Transverse colon (tissue), 4 donors: ENCODE data around the gene PI3. TPM values are rescaled to one million over a fixed set of nuclear protein-coding genes. Genes with fewer than 3 reads are reported as not detected.

Source experiments
- DNase-seq: peaks from one replicate; pipeline ENCODE4 v3.0.0-alpha.2; 2019
- H3K27ac ChIP-seq, 4 donors: fragments of 200-600 bp; sonication (generic); 2 replicates each; pipeline ENCODE4 v1.5.1; 2016 to 2018; ENCODE audit warnings: inconsistent platforms in 4 of 4
- H3K27me3 ChIP-seq: fragments of 200-600 bp; sonication (generic); 2 replicates; pipeline ENCODE4 v1.5.1; 2017; ENCODE audit warnings: inconsistent platforms
- H3K36me3 ChIP-seq, 4 donors: fragments of 200-600 bp; sonication (generic); 2 replicates each; pipeline ENCODE4 v1.5.1; 2017 to 2019; ENCODE audit warnings: inconsistent platforms in 4 of 4
- H3K4me1 ChIP-seq, 4 donors: fragments of 200-600 bp; sonication (generic); 2 replicates each; pipeline ENCODE4 v1.5.1; 2017 to 2020; ENCODE audit warnings: inconsistent platforms in 4 of 4
- H3K4me3 ChIP-seq, 4 donors: fragments of 200-600 bp; sonication (generic); 1 replicate in 1 of 4; 2 replicates in 3 of 4; pipeline versions ENCODE4 v1.5.1 to v1.6.1; 2017 to 2019; ENCODE audit warnings: inconsistent platforms in 4 of 4
- H3K9me3 ChIP-seq, 2 donors: fragments of 200-600 bp; sonication (generic); 2 replicates each; pipeline ENCODE4 v1.5.1; 2017 to 2019; ENCODE audit warnings: inconsistent platforms in 2 of 2
- CTCF ChIP-seq, 5 experiments: fragments of 200-600 bp in 3 of 5; fragments of 450-650 bp in 2 of 5; sonication (generic) in 3 of 5; IDR thresholded peaks; 1 replicate in 2 of 5; 2 replicates in 3 of 5; pipeline ENCODE4 v1.5.1; 2016 to 2017; ENCODE audit warnings: antibody characterized with exemption in 5 of 5, inconsistent platforms in 3 of 5, mild to moderate bottlenecking in 2 of 5, moderate library complexity in 1 of 5
- EP300 ChIP-seq: sonication (generic); formaldehyde crosslinking; IDR thresholded peaks from one replicate; pipeline ENCODE4 v1.6.1; 2017; ENCODE audit warnings: antibody characterized with exemption, low read depth
- POLR2A ChIP-seq: fragments of 450-650 bp; IDR thresholded peaks from one replicate; pipeline ENCODE4 v1.6.1; 2016; ENCODE audit warnings: antibody characterized with exemption, mild to moderate bottlenecking, moderate library complexity
- POLR2AphosphoS5 ChIP-seq, 3 donors: sonication (generic); formaldehyde crosslinking; IDR thresholded peaks; one replicate each; pipeline ENCODE4 v1.6.1; 2016; ENCODE audit warnings: antibody characterized with exemption in 3 of 3
- WGBS, 2 donors: methylation state at CpG; one replicate each; pipeline ENCODE4 v1.1.5; 2018; ENCODE audit warnings: low coverage in 1 of 2; 5-methylcytosine and 5-hydroxymethylcytosine counted together
- in situ Hi-C, 4 donors: fragments of 200-750 bp; cut with MboI; loops; one replicate each; pipeline versions ENCODE4 v1.15.0 to v1.15.1; 2017; ENCODE audit warnings: low sequenced_read_pairs in 3 of 4, low pct_ligation_motif_present in 1 of 4, low pct_unique_long_range_greater_than_20kb in 1 of 4
- intact Hi-C: fragments of 100-400 bp; cut with DNase I; formaldehyde crosslinking; loops from one replicate; pipeline ENCODE4 v1.15.1; 2023; ENCODE audit warnings: low total_unique reads
- total RNA-seq, 4 donors: library from RNA; depleted of rRNA; stranded (reverse); fragments of >200 nt; gene quantifications; one replicate each; pipeline ENCODE4 v1.1.0, GENCODE V29; 2016

PI3 gene
- total RNA-seq, 4 donors from 2014 or later, result 197 to 285 (median 250) TPM; not detected in 1

GRCh38 chr20:45189861-45190260, 15.2 kb downstream of the PI3 start:
- TF ChIP-seq CTCF (IDR thresholded peaks at IDR 0.05) (no peak), POLR2AphosphoS5 (IDR thresholded peaks at IDR 0.05) (no peak), POLR2A (no peak), EP300 (no peak)
- in situ Hi-C loops, result no loop called here

GRCh38 chr20:45191926-45192325, 17.2 kb downstream of the PI3 start:
- Histone ChIP-seq H3K27me3 (no peaks in the 10 kb centered on the region), H3K27ac (no peak overlapping the region), H3K9me3 (no peaks in the 10 kb centered on the region), H3K4me1 (no peaks in the 10 kb centered on the region), H3K4me3 (no peak overlapping the region), H3K36me3 (no peaks in the 10 kb centered on the region)
- in situ Hi-C loops, result no loop called here
- no peak for TF ChIP-seq CTCF (IDR thresholded peaks at IDR 0.05)
- TF ChIP-seq POLR2AphosphoS5 (IDR thresholded peaks at IDR 0.05), result no peak
- TF ChIP-seq EP300, result no peak
- no peak for TF ChIP-seq POLR2A
- 100% methylated on average over 2 to 3 of the region's 3 CpGs for WGBS, 2 donors
- DNase-seq, result no peak
- intact Hi-C loops, result no loop called here

More at GRCh38 chr20:45189861-45190260, 15.2 kb downstream of the PI3 start:
- H3K4me1 ChIP-seq, result no peaks in the 10 kb centered on the region
- H3K27ac ChIP-seq, result no peak overlapping the region
- H3K4me3 ChIP-seq, result no peak overlapping the region
- no peaks in the 10 kb centered on the region for H3K9me3 ChIP-seq
- no peak for DNase-seq
- no peaks in the 10 kb centered on the region for H3K27me3 ChIP-seq
- no peaks in the 10 kb centered on the region for H3K36me3 ChIP-seq
- 69 to 78% methylated on average over 3 of the region's 3 CpGs for WGBS, 2 donors
- intact Hi-C loops, result no loop called here

- Histone ChIP-seq H3K36me3 (no peaks in the 10 kb centered on the region), H3K9me3 (no peaks in the 10 kb centered on the region), H3K4me3 (no peak overlapping the region), H3K27ac (no peak overlapping the region), H3K27me3 (no peaks in the 10 kb centered on the region), H3K4me1 (no peaks in the 10 kb centered on the region)
- intact Hi-C loops (no loop called here), in situ Hi-C loops (no loop called here)
- WGBS, 2 donors, result 92 to 96% methylated on average over 2 of the region's 2 CpGs
- no peak for DNase-seq
- TF ChIP-seq CTCF (IDR thresholded peaks at IDR 0.05), result no peak
Measured at GRCh38 chr20:45193331-45193730, 18.6 kb downstream of the PI3 start.

GRCh38 chr20:45206725-45207124, 32.0 kb downstream of the PI3 start, which contains the start of gene SEMG1:
Gene SEMG1 (plus strand): TSS chr20:45207033. CDS start chr20:45207054, 21 bp downstream.
- no peak for DNase-seq
- WGBS, 2 donors, result 24 to 38% methylated on average over 1 of the region's 1 CpG

More at GRCh38 chr20:45206725-45207124, 32.0 kb downstream of the PI3 start, which contains the start of gene SEMG1:
- TF ChIP-seq CTCF (IDR thresholded peaks at IDR 0.05) (no peak), EP300 (no peak), POLR2AphosphoS5 (IDR thresholded peaks at IDR 0.05) (no peak)
- in situ Hi-C loops (no loop called here), intact Hi-C loops (no loop called here)
- H3K27me3 ChIP-seq, result peaks cover 16% of the 10 kb centered on the region
- no peaks in the 10 kb centered on the region for H3K36me3 ChIP-seq
- H3K9me3 ChIP-seq, result peaks cover 0 to 3% of the 10 kb centered on the region in 2 donors
- H3K4me3 ChIP-seq, result no peak within 1 kb of the TSS
- no peaks in the 10 kb centered on the region for H3K4me1 ChIP-seq
- H3K27ac ChIP-seq, result no peak within 1 kb of the TSS
